Measurements from ENCODE around the gene LSS. TPM values are rescaled to one million over a fixed set of nuclear protein-coding genes. Genes with fewer than 3 reads are reported as not detected.

The LSS gene
- total and polyA plus RNA-seq, 2 of the 8 experiments (the other 6 are each of a cell fraction or from before 2014, with no cell fraction given): 96.1 to 123 TPM

- H4K91ac ChIP-seq (replicated peaks; ENCODE audit: insufficient read length, low read length): no peak overlapping the region
- H3K36me3 ChIP-seq (ENCODE audit: control insufficient read depth in 2 of 4, insufficient read depth in 4 of 4, low read length in 3 of 4): peaks cover 0 to 19% (median 9%) of the 10 kb centered on the region in 4 experiments; a peak in 5 of 8 replicates
- no peak overlapping the region for H3K56ac ChIP-seq (replicated peaks; ENCODE audit: insufficient read length, low read depth, low read length)
- no peak overlapping the region for H4K5ac ChIP-seq (ENCODE audit: insufficient read length, low read depth, low read length)
- no peak overlapping the region for H3K27ac ChIP-seq (ENCODE audit: low read depth, low read length)
- TF ChIP-seq CBX8 (IDR thresholded peaks at IDR 0.05; ENCODE audit: borderline replicate concordance, low read depth, low read length): no peak
- no peak for TF ChIP-seq SIX5 (IDR thresholded peaks at IDR 0.05; ENCODE audit: low read depth, low read length)
- TF ChIP-seq EP300 (IDR thresholded peaks at IDR 0.05; ENCODE audit: borderline replicate concordance in 1 of 2, low read depth in 2 of 2, low read length in 2 of 2): no peak
- no peak for TF ChIP-seq RBBP5 (IDR thresholded peaks at IDR 0.05; ENCODE audit: borderline replicate concordance, low read depth, low read length)
- TF ChIP-seq GABPA (IDR thresholded peaks at IDR 0.05; ENCODE audit: borderline replicate concordance, insufficient read depth, low read length): no peak
- TF ChIP-seq MAX (IDR thresholded peaks at IDR 0.05): no peak
- no peak for TF ChIP-seq NANOG (IDR thresholded peaks at IDR 0.05; ENCODE audit: insufficient read depth, low read depth, low read length, poor library complexity, severe bottlenecking)
- TF ChIP-seq MAFK (IDR thresholded peaks at IDR 0.05; ENCODE audit: low read depth, low read length): no peak
- no peak for TF ChIP-seq TCF12 (IDR thresholded peaks at IDR 0.05; ENCODE audit: low read depth, low read length)
- TF ChIP-seq BACH1 (IDR thresholded peaks at IDR 0.05; ENCODE audit: low read length): no peak
- no peak for TF ChIP-seq SP4 (IDR thresholded peaks at IDR 0.05; ENCODE audit: low read length)
- no peak for TF ChIP-seq FOSL1 (IDR thresholded peaks at IDR 0.05; ENCODE audit: insufficient read depth, low read depth, low read length)
- no peak overlapping the region for H3K4me2 ChIP-seq (ENCODE audit: insufficient read depth in 1 of 2, low read depth in 2 of 2, low read length in 2 of 2)
- H3K14ac ChIP-seq (ENCODE audit: insufficient read length): no peak overlapping the region
- no peak for FAIRE-seq
- no peak overlapping the region for H4K8ac ChIP-seq (ENCODE audit: extremely low read depth, insufficient read depth, low read length)
- peaks cover 4 to 26% of the 10 kb centered on the region in 2 experiments; a peak in 2 of 4 replicates for H3K9me3 ChIP-seq (ENCODE audit: insufficient read depth in 2 of 2, low read depth in 1 of 2, low read length in 1 of 2)
- no peaks in the 10 kb centered on the region for H3K79me2 ChIP-seq (ENCODE audit: control insufficient read depth in 1 of 2, insufficient read depth in 2 of 2, low read length in 2 of 2)
- H4K20me1 ChIP-seq (replicated peaks in 1 of 2; ENCODE audit: control insufficient read depth in 1 of 2, insufficient read depth in 2 of 2, low read length in 2 of 2): peaks cover 0 to 4% of the 10 kb centered on the region in 2 experiments
- no peak overlapping the region for H2BK15ac ChIP-seq (ENCODE audit: low read length)
- H3K4me3 ChIP-seq (ENCODE audit: extremely low read depth in 1 of 4, insufficient read depth in 2 of 4, low read depth in 3 of 4, low read length in 4 of 4): no peak overlapping the region
- no peak overlapping the region for H2AFZ ChIP-seq (ENCODE audit: low read length)
- no peaks in the 10 kb centered on the region for H3K23me2 ChIP-seq (ENCODE audit: low read depth, low read length)
- no peak for DNase-seq (ENCODE audit: low read depth in 1 of 2, low spot score in 2 of 2)
- no peak overlapping the region for H2BK20ac ChIP-seq (ENCODE audit: low read length)
- H2BK120ac ChIP-seq (replicated peaks; ENCODE audit: low read depth, low read length): no peak overlapping the region
- H2BK5ac ChIP-seq (ENCODE audit: low read depth, low read length): no peak overlapping the region
- WGBS, 2 experiments (ENCODE audit: extremely low coverage in 1 of 2, insufficient coverage in 1 of 2, insufficient read length in 1 of 2, insufficient replicate concordance in 2 of 2, low coverage in 1 of 2, low lambda C conversion rate in 2 of 2, missing lambda C conversion rate in 1 of 2): 95% methylated on average over 25 of the region's 32 CpGs; no CpG with 5 or more reads in 1 of the 2 experiments
- ChIA-PET CTCF (ENCODE audit: partially characterized antibody) (interaction anchor here (0.7 to 1.8 kb wide), 3 partner anchors 13 to 23 kb away, joined by 4 to 6 read pairs (median 5); no protein-coding TSS in a partner anchor), POLR2A (ENCODE audit: partially characterized antibody) (interaction anchor here (0.6 to 0.8 kb wide), 2 partner anchors 13 to 497 kb away, joined by 3 read pairs; no protein-coding TSS in a partner anchor)
- H3K18ac ChIP-seq (ENCODE audit: extremely low read depth, low read length): no peak overlapping the region
- no peak overlapping the region for H3K9ac ChIP-seq (replicated peaks in 1 of 4; ENCODE audit: extremely low read depth in 1 of 4, low read depth in 3 of 4, low read length in 3 of 4)
- H3K23ac ChIP-seq (ENCODE audit: insufficient read length): no peak overlapping the region
- H3K79me1 ChIP-seq (ENCODE audit: low read depth, low read length): no peaks in the 10 kb centered on the region; the same call in 1 of the 2 replicates
- no peak overlapping the region for H2BK12ac ChIP-seq (ENCODE audit: low read depth, low read length)
- no peak overlapping the region for H3K4ac ChIP-seq (replicated peaks; ENCODE audit: insufficient read length, low read depth, low read length)
- H2AK5ac ChIP-seq (ENCODE audit: low read depth, low read length): no peak overlapping the region
- H3K27me3 ChIP-seq (replicated peaks in 1 of 4; ENCODE audit: control insufficient read depth in 3 of 4, extremely low read depth in 1 of 4, insufficient read depth in 3 of 4, low read length in 3 of 4): no peaks in the 10 kb centered on the region; a peak in 1 of 7 replicates
- H3K4me1 ChIP-seq (replicated peaks in 1 of 4; ENCODE audit: control insufficient read depth in 3 of 4, insufficient read depth in 4 of 4, low read length in 3 of 4): no peaks in the 10 kb centered on the region; a peak in 1 of 7 replicates
These were observed 68.5 kb downstream of the LSS start for GRCh38 chr21:46159841-46160656.

Data from H1 (cell line).